Fibroblast of lung (primary cell): ENCODE data around the gene MT1G. TPM values are rescaled to one million over a fixed set of nuclear protein-coding genes. Genes with fewer than 3 reads are reported as not detected.

ENCODE experiments used
- DNase-seq, 2 donors: peaks; one replicate each; pipeline versions ENCODE4 v3.0.0 to v3.0.0-alpha.2; 2010; ENCODE audit warnings: low read depth in 2 of 2
- H2AFZ ChIP-seq: 2 replicates; pipeline ENCODE4 v1.5.1; 2012; ENCODE audit warnings: low read length, control low read depth, inconsistent platforms
- H3K27ac ChIP-seq: 2 replicates; pipeline ENCODE4 v1.5.1; 2011; ENCODE audit warnings: low read length, control low read depth; ENCODE audit not compliant: insufficient read depth
- H3K27me3 ChIP-seq: 2 replicates; pipeline ENCODE4 v1.5.1; 2011; ENCODE audit warnings: mild to moderate bottlenecking, low read length; ENCODE audit not compliant: control insufficient read depth, insufficient read depth
- H3K36me3 ChIP-seq: 2 replicates; pipeline ENCODE4 v1.5.1; 2011; ENCODE audit warnings: low read length; ENCODE audit not compliant: control insufficient read depth, insufficient read depth
- H3K4me1 ChIP-seq: 2 replicates; pipeline ENCODE4 v1.5.1; 2011; ENCODE audit warnings: low read length; ENCODE audit not compliant: control insufficient read depth, insufficient read depth; ENCODE audit errors: extremely low read depth
- H3K4me2 ChIP-seq: 2 replicates; pipeline ENCODE4 v1.5.1; 2011; ENCODE audit warnings: low read length, control low read depth; ENCODE audit not compliant: insufficient read depth; ENCODE audit errors: extremely low read depth
- H3K4me3 ChIP-seq, 4 experiments: fragments of 200-600 bp in 1 of 4; sonication (generic) in 1 of 4; replicated peaks in 1 of 4; 2 replicates each; pipeline ENCODE4 v1.5.1; 2011 to 2016; ENCODE audit warnings: low read length in 4 of 4, low read depth in 3 of 4, mild to moderate bottlenecking in 3 of 4, control low read depth in 2 of 4, inconsistent platforms in 1 of 4, mixed read lengths in 1 of 4; ENCODE audit not compliant: insufficient read depth in 1 of 4; ENCODE audit errors: control extremely low read depth in 1 of 4
- H3K79me2 ChIP-seq: 2 replicates; pipeline ENCODE4 v1.5.1; 2012; ENCODE audit warnings: mild to moderate bottlenecking, low read length, inconsistent platforms; ENCODE audit not compliant: control insufficient read depth, insufficient read depth
- H3K9ac ChIP-seq: 2 replicates; pipeline ENCODE4 v1.5.1; 2011; ENCODE audit warnings: mild to moderate bottlenecking, low read length, control low read depth; ENCODE audit not compliant: insufficient read depth
- H3K9me3 ChIP-seq: 2 replicates; pipeline ENCODE4 v1.5.1; 2012; ENCODE audit warnings: low read depth, low read length; ENCODE audit not compliant: control insufficient read depth, insufficient read depth
- H4K20me1 ChIP-seq: 2 replicates; pipeline ENCODE4 v1.5.1; 2011; ENCODE audit warnings: low read length; ENCODE audit not compliant: control insufficient read depth, insufficient read depth; ENCODE audit errors: extremely low read depth
- CTCF ChIP-seq, 2 donors: IDR thresholded peaks in 1 of 2; conservative IDR thresholded peaks in 1 of 2; 1 replicate in 1 of 2; 2 replicates in 1 of 2; pipeline ENCODE4 v1.5.1; 2011 to 2012; ENCODE audit warnings: low read length in 2 of 2, control low read depth in 1 of 2, inconsistent platforms in 1 of 2, low read depth in 1 of 2, mild to moderate bottlenecking in 1 of 2
- EZH2 ChIP-seq: IDR thresholded peaks from 2 replicates; pipeline ENCODE4 v1.5.1; 2012; ENCODE audit warnings: low read length, control low read depth, mild to moderate bottlenecking; ENCODE audit errors: missing control alignments
- polyA plus RNA-seq, 2 donors: library from polyadenylated mRNA; depleted of rRNA in 1 of 2; stranded (reverse) in 1 of 2; unstranded in 1 of 2; fragments of >200 nt; gene quantifications; 2 replicates each; pipeline ENCODE4 v1.2.1, GENCODE V29; 2011 to 2012; ENCODE audit warnings: missing spikeins in 1 of 2
- total RNA-seq: library from RNA; depleted of rRNA; stranded (reverse); fragments of >200 nt; gene quantifications from 2 replicates; pipeline ENCODE4 v1.2.1, GENCODE V29; 2014

MT1G gene
- total and polyA plus RNA-seq, 2 donors (not counting 1 experiment from before 2014, with no cell fraction given) = 5.7 to 11.6 TPM

DNA sequence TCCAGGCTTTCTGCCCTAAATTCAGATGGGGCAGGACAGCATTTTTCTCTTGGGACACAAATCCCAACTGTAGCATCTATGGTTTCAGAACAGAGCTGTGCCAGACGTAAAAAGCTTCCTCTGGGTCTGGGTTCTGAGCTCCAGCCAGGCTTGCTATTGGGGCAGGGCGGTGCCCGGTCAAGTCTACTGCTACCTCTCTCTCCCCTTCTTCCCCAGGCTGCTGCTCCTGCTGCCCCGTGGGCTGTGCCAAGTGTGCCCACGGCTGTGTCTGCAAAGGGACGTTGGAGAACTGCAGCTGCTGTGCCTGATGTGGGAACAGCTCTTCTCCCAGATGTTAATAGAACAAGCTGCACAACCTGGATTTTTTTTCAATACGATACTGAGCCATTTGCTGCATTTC is 34.3 kb downstream of the MT1G start:
- Histone ChIP-seq H3K4me3 (no peak overlapping the region), H4K20me1 (no peaks in the 10 kb centered on the region), H3K27ac (no peak overlapping the region), H2AFZ (no peak overlapping the region), H3K4me1 (peaks cover 2% of the 10 kb centered on the region), H3K4me2 (no peak overlapping the region), H3K27me3 (peaks cover 5% of the 10 kb centered on the region), H3K9ac (no peak overlapping the region), H3K79me2 (no peaks in the 10 kb centered on the region), H3K36me3 (no peaks in the 10 kb centered on the region), H3K9me3 (no peaks in the 10 kb centered on the region)
- no peak for DNase-seq
- TF ChIP-seq CTCF (conservative IDR thresholded peaks at IDR 0.05 in 1 of 2, IDR thresholded peaks at IDR 0.05 in 1 of 2; ENCODE audit: low read depth in 1 of 2, low read length in 2 of 2) (no peak), EZH2 (no peak)

- H3K27me3 ChIP-seq = peaks cover 3% of the 10 kb centered on the region
Measured at GRCh38 chr16:56632848-56633365, 35.0 kb downstream of the MT1G start.

DNA sequence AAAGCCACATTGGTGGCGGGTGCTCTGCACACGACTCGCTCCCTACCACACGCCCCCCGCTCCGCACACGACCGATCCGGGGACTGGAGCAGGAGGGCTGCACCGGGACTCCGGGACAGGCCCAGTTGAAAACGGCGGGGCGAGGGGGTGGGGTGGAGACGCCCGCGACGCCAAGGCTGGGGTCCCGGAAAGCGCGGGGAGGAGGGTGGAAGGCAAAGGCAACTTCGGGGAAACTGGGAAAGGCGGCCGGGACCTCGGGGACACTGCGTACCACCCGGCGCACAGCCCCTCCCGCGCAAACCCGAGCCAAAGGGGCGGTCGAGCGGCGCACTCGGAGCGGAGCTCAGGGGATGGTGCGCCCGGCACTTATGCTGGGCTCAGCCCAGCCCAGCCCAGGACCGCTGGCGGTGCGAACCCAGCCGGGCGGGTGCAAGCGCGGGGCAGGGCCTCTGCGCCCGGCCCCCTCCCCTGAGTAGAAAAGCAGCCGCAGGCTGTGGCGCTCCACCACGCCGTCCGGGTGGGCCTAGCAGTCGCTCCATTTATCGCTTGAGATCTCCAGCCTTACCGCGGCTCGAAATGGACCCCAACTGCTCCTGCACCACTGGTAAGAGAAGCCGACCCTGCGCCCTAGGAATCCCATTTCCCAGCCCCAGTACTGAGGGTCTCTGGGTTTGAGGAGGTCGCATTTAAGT is 35.6 kb downstream of the MT1G start, which contains the start of gene MT1M:
MT1M (plus strand) TSS at position 504 of the 692 bp plus-strand sequence; CDS start at position 577, 73 bp downstream.
- peak within 1 kb of the TSS; percentile 91 for H2AFZ ChIP-seq
- no peak within 1 kb of the TSS for H3K27ac ChIP-seq
- DNase-seq = peak in 1 of 2 donors; percentile 23
- no peak for TF ChIP-seq CTCF (conservative IDR thresholded peaks at IDR 0.05 in 1 of 2, IDR thresholded peaks at IDR 0.05 in 1 of 2; ENCODE audit: low read depth in 1 of 2, low read length in 2 of 2)
- no peak for TF ChIP-seq EZH2
- H3K36me3 ChIP-seq = no peaks in the 10 kb centered on the region
- peak within 1 kb of the TSS; percentile 26 for H3K9ac ChIP-seq
- H3K4me3 ChIP-seq = peak within 1 kb of the TSS; percentile 32 to 58 (median 41)
- peak within 1 kb of the TSS; percentile 77 for H3K4me2 ChIP-seq
- H3K9me3 ChIP-seq = no peaks in the 10 kb centered on the region
- peaks cover 2% of the 10 kb centered on the region for H3K4me1 ChIP-seq
- no peaks in the 10 kb centered on the region for H4K20me1 ChIP-seq
- no peaks in the 10 kb centered on the region for H3K27me3 ChIP-seq
- no peaks in the 10 kb centered on the region for H3K79me2 ChIP-seq

More at GRCh38 chr16:56632848-56633365, 35.0 kb downstream of the MT1G start:
- DNase-seq = no peak
- peak overlapping the region; percentile 91 for H2AFZ ChIP-seq
- H3K9me3 ChIP-seq = no peaks in the 10 kb centered on the region
- TF ChIP-seq EZH2 = no peak
- TF ChIP-seq CTCF (conservative IDR thresholded peaks at IDR 0.05 in 1 of 2, IDR thresholded peaks at IDR 0.05 in 1 of 2; ENCODE audit: low read depth in 1 of 2, low read length in 2 of 2) = no peak
- no peaks in the 10 kb centered on the region for H3K36me3 ChIP-seq
- H3K4me2 ChIP-seq = peak overlapping the region; percentile 77
- H3K27ac ChIP-seq = no peak overlapping the region
- H3K79me2 ChIP-seq = no peaks in the 10 kb centered on the region
- H3K9ac ChIP-seq = peak overlapping the region; percentile 26
- peaks cover 2% of the 10 kb centered on the region for H3K4me1 ChIP-seq
- H4K20me1 ChIP-seq = no peaks in the 10 kb centered on the region
- peak overlapping the region; percentile 32 to 58 (median 41) for H3K4me3 ChIP-seq
